ENCODE measurements around the gene TRIM29.

The TRIM29 gene

DNA sequence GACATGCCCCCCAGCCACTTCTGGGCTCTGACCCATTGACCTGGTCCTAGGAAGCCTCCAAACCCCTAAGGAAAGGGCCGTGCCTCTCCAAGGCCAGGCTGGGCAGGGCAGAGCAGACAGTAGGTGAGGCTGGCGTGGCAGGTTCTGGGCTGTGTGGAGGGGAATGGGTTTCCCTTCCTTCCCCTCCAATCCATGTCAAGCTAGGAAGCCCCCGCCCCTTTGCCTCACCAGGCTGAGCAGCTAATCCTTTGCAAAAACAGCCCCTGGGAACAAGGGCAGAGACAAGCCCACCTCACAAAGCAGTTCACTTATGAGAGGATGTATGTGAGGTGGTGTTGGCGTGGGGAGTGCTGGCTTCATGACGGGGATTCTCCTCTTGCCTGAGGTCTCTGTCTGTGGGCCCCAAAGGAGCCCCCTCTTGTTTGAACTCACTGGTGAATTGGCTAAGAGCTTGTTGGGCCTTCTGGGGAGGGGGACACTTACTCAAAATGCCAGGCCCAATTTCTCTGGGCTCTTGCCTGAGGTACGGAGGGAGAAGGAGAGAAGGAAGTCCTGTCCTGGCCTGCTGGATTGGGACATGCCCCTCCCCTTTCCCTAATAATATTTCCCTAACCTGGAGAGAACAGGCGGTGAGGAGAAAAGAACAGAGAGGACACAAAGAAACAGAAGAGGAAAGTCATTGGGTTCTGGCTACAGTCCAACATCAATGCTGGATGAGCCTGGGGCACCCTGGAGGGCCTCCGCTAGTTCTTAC lies 1.6 kb upstream of the TRIM29 start:
- DNase-seq (ENCODE audit: low spot score), result no peak

DNA sequence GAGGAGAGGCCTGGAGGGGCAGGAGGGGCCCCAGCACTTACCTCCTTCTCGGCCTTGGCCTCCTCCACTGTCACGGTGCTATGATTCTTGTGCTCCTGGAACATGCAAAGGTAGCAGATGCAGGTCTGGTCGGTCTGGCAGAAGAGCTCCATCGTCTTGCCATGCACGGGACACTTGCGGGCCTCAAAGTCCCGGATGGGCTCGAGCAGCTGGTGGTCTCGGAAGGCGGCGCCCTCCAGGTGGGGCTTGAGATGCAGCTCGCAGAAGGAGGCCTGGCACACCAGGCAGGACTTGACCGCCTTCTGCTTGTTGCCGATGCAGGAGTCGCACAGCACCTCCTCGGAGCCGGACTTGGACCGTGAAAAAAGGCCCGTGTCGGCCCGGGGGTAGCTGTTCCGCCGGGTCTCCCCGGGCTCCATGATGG lies 714 bp downstream of the TRIM29 start:
- DNase-seq (ENCODE audit: low spot score), result no peak

DNA sequence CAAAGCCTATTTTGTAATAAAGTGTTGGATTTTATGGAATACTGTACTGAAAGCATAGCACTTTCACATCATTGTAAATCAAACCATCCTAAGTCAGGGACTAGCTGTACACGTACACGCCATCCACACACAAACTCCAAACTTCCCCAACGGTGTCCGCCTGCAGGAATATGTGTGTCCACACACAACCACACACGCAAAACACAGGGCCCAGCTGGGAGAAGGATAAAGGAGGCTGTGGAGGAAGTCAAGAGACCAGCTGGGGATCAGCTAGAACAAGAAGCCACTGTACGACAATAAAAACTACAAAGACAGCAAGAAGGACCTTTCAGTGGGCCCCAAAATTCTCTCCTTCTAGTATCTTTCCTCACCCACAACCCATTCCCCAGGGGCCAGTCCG lies 1.6 kb downstream of the TRIM29 start:
- DNase-seq (ENCODE audit: low spot score), result no peak

DNA sequence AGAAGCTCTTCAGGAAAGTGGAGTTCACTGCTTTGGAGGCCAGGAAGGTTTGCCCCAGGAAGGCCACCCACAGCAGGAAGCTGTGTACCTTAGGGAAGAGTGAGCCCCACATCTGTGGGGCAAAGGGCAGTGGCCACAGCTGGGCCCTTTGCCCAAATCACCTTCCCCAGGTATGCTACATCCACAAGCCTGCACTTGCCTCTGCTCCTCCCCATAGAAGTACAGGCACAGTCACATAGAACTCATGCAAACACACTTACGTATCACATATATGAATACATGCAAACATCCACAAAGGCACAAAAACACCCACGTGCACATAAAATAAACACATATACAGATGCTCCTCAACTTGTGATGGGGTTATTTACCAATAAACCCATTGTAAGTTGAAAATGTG lies 2.1 kb downstream of the TRIM29 start:
- DNase-seq (ENCODE audit: low spot score), result no peak

DNA sequence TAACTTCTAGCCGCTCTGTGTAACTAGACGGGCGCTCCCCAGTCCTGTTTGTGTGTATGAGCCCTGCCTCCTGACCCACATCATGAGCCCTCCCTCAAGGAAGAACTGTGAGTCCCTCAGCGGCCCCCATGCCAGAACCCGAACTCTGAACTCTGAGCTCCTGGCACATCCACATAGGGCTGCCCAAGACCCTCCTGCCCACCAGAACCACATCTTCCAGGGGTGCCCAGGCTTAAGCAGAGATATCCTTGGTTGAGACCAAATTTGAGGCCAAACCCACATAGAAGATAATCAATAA lies 3.0 kb downstream of the TRIM29 start:
- no peak for DNase-seq (ENCODE audit: low spot score)

DNA sequence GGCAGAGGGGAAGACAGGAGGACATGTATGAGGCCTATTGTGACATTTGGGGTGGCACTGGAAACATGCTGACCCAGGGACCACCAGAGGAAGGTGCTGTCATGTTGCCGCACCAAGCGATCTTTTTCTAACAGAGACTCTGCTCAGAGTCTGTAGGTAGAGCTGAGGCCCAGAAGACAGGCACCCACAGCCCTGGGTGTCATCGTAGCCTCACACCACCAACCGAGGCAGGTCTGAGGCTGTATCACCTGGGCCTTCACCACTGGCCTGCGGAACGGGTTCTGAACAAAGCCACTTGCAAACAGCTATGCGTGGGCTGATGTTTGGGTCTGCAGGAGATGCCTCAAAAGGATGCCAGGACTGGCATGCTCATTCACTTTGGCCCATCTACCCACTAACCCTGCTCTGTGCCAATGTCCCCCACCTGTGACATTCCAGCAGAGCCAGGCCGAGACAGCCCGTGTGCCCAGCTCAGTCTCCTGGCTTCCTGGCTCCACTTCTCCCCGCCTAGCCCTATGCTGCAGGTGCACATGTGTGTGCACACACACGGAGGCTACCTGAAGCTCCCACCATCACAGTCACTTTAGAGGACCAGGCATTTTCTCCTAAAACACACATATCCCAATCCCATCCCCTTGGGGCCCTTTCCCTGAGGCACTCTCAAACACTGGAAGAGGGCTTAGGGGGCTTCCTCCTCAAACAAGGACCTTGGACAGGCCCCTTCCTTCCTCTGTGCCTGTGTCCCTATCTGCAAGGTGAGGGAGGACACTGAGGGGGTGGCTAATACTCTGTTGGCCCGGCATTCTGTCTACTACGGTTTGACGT lies 3.6 kb downstream of the TRIM29 start:
- DNase-seq (ENCODE audit: low spot score), result no peak

DNA sequence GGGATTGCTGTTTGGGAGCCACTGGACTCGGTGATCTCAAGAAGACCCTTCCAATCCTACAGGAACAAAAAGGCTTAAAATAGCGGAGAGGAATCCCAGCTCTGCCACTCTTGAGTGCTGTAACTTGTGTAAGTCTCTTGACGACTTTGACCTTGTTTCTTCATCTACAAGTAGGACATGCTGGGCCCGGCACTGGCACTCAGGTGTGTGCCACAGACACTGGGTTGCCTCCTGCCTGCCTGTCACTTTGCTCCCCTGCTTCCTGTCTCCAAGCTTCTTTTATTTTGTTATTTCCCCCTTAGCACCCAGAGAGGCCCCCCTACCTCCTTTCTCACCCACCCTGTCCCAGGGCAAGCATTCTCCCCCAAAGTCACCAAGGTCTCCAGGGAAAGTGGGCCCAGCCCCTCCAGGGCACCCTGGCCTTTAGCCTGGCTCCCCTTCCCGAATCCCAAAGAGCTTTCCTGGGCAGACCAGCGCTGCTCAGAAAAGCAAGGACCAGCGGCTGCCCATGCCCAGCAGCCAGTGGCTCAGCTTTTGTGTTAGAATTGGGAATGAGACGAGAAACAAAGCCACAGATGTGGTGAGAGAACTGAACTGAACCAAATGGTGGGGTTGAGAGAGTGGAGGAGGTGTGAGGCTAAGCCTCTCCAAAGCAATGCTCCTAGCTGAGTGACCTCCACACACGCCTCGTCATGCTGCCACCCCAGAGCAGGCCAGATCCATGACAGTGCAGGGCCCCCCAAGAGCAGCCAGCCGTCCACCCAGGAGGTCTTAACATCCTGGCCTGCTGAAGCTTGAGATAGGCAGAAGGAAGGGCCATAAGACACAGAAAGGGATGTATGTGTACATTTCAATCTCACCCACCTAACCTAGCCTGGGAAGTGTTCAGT lies 4.5 kb downstream of the TRIM29 start:
- no peak for DNase-seq (ENCODE audit: low spot score)

DNA sequence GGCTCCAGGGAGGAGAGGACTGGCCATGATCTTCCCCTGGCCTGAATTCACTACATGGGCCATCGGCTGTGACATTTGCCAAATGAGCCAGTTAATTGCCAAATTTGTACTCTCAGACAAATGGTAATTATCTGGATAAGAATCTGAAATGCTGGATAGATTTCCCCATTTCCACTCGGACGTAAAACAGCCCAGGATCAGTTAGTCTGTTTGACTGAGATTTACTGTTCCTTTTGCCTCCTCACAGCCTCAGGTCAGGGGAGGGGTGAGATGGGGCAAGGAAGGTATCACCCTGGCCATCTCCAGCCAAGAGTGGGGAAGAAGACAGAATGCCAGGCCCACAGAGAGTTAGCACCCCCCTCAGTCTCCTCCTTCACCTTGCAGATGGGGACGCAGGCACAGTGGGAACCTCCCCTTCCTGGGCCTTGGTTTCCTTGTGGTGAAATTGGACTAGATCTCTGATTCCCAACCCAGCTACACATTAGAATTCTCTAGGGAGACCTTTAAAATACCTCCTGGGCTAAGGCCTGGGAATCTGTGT lies 5.2 kb downstream of the TRIM29 start:
- DNase-seq (ENCODE audit: low spot score), result no peak

DNA sequence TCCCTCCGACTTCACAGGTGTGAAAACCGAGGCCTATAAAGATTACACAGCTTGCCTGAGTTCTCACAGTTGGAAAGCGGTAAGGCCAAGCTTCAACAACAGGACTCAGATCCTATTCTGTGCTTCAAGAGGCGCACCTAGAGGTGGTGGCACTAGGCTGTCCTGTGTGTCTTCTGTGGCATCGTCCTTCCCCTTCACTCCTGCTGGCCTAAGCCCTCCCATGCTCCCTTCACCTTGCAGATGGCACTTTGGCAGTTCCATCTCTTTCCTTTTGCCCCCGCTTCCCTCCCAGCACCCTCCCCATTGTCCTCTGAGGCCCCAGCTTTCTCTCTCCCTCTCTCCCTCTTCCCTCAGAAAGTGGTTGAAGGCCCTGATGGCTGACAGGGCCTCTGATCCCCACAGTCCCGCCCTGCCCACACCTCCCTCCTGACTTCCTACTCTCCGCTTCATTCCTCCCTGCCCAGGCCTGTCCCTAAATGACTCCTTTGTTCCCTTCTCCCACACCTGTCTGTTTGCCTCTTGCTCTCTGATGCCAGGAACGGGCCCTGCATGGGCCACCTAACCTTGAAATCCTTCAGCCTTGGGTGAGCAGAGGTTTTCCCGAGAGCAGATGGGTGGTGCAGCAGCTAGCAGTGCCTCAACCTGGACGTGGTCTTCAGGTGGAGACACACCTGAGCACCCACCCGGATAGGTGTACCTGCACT lies 5.8 kb downstream of the TRIM29 start:
- no peak for DNase-seq (ENCODE audit: low spot score)

DNA sequence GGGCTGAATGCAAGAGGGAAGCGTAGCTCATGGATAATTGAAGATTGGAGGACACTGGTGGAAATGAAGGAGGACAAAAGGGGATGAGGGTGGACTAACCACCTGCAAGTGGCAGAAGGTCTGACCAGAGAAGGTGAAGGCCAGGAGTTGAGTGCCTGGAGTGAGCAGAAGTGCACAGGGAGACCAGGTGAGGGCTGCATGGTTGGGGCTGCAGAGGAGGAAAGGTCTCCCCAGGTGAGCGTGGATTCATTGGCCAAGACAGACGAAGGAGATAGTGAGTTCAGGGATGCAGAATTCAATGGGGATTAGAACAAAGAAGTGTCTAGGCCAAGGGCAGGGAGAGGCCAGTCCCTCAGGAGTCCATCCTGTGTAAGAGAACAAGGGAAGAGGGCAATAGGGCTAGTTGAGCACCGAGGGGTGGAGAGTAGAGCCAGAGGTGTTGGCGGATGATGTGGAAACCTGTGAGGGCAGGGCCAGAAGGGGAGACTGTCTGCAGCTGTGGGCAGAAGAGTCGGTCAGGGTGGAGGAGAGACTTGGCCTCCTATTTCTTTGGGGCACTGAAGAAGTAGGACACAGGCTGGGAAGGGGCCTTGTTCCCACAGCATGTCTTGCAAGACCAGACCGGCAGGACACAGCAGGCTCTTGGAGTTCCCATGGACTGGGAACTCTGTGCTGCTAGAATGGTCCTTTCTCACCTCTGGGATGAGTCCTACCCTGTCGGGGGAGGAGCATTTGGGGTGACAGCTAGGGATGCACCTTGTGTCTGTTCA lies 6.7 kb downstream of the TRIM29 start:
- no peak for DNase-seq (ENCODE audit: low spot score)

DNA sequence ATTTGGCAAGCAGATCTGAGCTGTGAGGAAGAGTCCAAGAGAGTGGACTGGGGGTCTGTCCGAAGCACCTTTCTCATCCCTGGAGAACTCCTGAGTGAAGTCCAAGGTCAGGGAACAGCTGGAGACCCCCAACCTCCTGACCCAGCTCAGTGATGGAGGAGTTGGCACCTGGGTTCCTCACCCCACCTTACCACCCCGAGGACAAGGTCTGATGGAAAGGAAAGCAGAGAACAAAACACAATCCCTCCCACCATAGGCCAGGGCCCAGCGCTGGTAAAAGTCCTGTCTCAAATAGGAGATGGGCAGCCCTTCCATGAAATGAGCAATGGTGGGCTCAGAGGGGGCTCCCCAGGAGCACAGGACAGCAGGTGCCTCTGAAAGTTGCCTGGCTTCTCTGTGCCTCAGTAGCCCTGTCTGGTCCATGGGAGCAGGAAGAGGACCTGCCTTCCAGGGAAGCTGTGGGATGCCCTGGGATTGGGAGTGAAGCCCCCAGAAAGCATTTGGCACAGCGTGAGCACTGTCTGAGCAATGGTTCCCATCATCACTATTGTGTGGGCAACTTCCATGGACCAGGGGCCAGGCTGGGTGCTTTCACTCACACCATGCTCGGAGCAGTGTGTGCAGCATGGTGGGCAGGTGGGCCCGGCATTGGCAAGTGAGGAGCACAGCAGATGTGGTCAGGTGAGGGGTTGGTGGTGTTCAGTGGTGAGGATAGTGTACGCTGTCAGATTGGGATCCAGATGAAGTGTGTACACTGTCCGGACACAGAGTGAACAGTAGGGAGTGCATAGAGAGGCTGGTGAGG lies 7.5 kb downstream of the TRIM29 start:
- DNase-seq (ENCODE audit: low spot score), result no peak

DNA sequence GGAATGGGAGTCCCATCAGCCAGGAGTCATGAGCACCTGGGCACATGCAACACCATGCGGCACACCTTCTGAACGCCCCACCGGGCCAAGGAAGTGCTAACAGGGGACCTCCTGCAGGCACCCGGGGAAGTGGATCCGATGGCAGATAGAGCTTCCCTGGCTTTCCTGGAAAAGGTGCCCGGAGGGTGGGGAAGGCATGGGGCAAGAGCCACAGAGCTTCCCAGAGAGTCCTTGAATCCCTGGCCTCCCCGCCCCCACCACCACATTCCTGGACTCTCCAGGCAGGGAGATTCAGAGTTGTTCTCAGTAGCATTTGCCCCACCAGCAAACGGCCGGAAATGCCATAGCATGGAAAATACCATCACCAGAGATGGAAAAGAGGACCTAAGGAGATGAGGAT lies 8.3 kb downstream of the TRIM29 start:
- DNase-seq (ENCODE audit: low spot score), result no peak

DNA sequence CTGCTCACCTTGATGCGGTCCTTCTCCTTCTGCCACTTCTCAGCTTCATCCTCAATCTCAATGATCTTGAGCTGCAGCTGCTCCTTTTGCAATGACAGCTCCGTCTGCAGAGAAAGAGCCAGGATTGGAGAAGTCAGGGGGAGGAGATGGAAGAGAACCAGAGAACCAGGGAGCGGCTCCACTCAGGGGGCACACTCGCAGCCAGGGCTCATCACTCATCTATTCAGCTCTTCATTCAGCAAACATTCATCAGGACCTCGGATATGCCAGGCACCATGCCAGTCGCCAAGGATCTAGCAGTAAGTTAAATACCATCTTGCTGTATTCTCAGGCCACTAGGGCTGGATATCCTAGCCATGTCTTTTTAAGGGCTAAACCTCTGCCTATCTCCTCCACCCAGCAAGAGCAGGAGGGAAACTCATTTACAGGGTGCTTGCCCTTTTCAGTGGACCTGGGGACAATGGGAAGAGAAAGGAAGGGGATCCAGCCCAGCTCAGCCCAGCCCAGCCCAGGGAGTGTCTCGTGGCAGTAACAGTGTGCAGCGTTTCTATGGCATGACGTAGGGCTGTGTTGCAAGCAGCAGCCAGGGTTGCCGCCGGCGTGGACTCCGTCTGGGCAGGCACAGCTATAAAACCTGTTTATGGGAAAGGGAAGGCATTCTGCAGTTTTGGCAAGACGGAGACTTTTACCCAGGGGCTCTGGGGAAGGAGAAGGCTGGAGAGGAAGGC lies 9.4 kb downstream of the TRIM29 start:
- no peak for DNase-seq (ENCODE audit: low spot score)

DNA sequence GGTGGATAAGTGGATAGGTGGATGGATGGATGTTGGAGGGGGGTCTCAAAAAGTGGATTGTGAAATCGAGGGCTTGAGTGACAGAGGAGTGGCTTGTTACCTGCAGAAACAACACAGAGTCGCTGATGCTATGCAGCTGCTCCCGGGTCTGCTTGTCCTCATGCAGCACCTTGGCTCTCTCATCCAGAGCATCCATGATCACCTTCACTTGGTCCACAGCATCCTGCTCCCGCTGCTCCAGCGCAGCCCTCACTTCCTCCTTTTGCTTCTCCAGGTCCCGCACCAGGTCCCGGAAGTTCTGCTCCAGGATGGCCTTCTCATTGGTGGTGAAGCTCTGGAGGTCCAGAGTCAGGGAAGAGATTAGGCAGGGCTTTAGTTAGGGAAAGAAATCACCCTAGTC lies 10.7 kb downstream of the TRIM29 start:
- no peak for DNase-seq (ENCODE audit: low spot score)

DNA sequence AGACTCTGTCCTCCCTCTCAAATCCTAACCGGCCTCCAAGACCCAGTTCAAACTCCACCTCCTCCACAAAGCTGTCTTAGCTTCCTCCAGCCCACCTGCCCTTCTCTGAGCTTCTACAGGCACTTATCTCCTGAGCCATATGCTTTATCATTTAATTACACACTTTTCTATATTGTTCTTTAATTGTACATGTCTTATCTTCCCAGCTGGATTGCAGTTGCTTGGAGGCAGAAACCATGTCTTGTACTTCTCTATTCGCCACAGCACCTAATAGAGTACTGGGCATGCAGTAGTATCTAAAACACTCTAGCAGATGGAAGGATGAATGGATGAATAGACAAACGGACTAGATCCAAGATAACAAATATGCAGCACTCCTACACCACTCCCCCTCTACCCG lies 11.3 kb downstream of the TRIM29 start:
- no peak for DNase-seq (ENCODE audit: low spot score)

DNA sequence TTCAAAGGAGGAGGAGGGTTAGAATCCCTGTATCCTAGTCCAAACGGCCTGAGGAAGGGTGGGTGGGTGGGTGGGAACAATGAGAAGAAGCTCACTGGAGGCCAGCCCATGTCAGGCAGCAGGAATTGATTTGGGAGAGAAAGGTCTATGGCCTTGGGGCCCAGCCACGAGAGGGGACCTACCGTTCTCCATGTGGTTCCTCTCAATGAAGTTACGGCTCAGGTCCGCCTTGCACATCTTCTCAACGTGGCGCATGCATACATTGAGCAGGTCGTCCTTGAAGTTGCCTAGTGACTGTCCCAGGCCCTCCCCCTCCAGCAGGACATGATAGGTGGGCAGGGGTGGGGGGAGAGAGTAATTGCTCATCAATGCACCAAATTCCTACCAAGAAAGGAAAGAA lies 12.4 kb downstream of the TRIM29 start:
- DNase-seq (ENCODE audit: low spot score), result no peak

DNA sequence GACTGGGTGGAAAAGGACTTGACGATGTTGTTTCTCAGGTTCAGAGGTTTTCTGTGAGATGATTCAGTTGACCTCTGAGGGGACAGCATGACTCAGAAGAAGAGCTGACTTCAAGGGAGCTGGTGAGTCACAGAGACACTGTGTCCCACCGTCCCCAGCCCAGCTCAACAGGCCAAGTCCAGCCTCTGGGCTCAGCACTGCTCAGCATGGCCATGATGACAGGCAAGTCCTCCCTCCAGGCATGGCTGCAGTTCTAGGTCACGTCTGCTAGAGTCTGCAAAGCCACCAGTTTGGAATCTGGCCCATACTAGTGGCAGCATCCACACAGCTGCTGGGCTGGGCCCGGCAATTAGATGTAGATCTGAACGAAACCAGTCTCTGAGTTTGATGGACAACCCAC lies 12.9 kb downstream of the TRIM29 start:
- DNase-seq (ENCODE audit: low spot score), result no peak

DNA sequence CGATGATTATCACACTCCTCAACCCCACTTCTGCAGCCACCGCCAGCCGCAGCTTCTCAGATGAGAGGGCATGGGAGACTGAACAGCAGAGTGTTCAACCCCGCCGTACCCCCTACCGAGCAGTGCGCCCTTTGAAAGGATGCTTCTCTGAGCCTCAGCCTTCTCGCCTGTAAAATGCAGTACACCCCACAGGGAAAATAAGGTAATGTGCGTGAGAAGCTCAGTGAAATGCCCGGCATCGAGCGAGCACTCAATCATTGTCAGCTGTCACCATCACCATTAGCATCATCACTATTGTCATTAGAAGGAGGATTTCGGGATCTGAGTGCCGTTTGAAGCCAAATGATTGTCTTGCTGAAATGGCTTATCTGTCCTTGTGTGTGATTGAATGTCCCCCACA lies 13.6 kb downstream of the TRIM29 start:
- no peak for DNase-seq (ENCODE audit: low spot score)

DNA sequence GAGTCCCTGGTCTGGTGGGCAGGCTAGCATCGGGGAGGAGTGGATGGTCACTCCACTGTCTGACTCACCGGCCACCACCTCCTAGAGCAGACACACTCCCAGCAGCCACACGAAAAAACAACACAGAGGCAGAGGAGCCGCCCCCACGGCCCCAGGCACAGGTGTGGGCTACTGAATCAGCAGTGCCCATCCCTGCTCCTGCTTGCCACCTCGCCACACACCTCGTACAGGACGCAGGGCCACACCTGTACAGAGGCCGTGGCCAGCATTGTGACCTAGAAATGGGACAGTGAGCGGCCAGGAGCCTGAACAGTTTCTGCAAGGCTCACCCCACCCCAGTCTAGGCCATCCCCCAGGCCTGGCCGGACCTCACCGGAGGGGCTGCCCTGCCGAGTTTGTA lies 14.0 kb downstream of the TRIM29 start:
- DNase-seq (ENCODE audit: low spot score), result no peak

Measured in germinal center (tissue), 1 donor.